D721Med (cell line): Measurements from ENCODE around the gene FOXD4L3.
"Not testable (repeated sequence)": the region's sequence is repeated elsewhere in the genome, so short reads cannot be mapped to it uniquely, and the experiment has no call there.

ENCODE experiments used
- DNase-seq: peaks from one replicate; pipeline ENCODE4 v3.0.0; 2011; ENCODE audit warnings: low spot score; ENCODE audit not compliant: insufficient read length
- FAIRE-seq: peaks from 2 replicates; lab custom pipeline; 2011; peaks lifted over from hg19 to GRCh38; lab: Jason Lieb, UNC

FOXD4L3 gene

DNA sequence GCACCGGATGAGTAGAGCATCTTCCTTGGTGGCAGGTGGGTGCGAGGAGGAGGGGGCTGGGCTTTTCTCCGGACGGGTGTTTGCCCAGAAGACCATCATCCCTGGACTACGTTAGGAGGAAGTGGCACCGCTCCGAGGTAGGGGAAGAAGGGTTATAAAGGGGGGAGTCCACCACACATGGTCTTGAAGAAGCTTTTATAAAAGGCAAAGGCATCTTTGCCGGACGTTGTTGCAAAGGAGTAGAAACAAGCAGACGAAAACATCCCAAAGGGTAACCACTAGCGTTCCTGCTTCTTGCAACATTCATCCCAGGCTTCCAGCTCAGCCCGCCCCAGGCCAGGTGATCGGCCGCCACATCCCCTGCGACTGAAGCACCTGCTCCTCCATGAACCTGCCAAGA lies at the start of gene FOXD4L3:
TSS of gene FOXD4L3 (plus strand) at position 301 of the 400 bp plus-strand sequence. CDS start at position 386, 85 bp downstream.
- not testable (repeated sequence) for FAIRE-seq, DNase-seq

DNA sequence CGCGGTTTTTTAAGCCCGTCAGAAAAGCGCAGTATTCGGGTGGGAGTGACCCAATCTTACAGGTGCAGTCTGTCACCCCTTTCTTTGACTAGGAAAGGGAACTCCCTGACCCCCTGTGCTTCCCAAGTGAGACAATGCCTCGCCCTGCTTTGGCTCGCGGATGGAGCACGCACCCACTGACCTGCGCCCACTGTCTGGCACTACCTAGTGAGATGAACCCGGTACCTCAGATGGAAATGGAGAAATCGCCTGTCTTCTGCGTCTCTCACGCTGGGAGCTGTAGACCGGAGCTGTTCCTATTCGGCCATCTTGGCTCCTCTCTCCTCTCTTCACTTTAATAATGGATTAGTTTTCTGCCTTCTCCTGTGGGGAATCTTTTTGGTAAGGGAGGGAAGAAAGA lies 21.6 kb upstream of the FOXD4L3 start:
- FAIRE-seq, DNase-seq: not testable (repeated sequence)

DNA sequence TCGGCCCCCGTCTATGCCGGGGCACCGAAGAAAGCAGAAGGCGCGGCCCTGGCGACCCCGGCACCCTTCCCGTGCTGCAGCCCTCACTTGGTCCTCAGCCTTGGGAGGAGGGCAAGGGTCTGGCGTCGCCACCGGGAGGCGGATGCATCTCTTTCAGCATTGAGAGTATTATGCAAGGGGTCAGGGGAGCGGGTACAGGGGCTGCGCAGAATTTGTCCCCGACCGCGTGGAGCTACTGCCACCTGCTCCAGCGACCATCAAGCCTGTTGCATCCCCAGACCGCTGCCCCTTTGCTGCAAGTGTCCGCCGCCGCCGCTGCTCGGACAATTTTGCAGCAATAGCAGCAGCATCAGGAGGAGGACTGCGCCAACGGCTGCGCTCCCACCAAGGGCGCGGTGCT lies 1.1 kb downstream of the FOXD4L3 start:
- not testable (repeated sequence) for FAIRE-seq, DNase-seq

DNA sequence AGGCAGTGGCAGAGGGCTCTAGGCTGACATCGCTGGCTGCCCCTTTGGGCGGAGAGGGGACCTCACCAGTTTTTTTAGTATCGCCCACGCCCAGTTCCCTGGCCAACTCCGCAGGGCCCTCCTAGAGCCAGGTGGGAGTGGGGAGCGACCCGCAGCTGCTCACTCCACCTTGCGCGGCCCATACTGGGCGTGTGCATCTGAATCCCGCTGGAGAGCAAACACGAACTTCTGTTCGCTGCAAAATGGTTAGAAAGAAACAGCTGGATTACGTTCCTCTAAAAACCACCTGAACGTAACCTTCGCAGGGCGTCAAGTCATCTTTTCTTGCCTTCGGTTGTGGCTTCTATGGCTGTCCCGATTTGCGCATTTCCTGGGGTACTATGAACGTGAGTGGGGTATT lies 1.5 kb downstream of the FOXD4L3 start:
- not testable (repeated sequence) for DNase-seq, FAIRE-seq

DNA sequence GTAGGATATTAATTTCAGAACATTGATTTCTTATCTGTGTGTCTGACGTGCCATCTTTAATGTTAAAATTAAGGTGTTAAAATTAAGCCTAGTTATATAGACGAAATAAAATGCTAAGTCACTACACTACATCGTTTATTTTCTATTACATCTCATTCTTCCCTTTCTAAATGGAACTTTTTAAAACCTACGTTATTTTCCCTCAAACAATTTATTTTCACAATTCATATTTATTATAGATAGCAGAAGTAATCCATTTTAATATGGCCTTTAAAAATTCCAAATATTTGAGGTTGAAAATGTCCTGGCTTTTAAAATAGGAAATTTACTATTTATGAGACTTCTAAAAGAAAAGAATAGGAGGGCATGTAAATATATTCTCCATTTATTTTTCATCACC lies 2.1 kb downstream of the FOXD4L3 start:
- FAIRE-seq, DNase-seq: not testable (repeated sequence)

DNA sequence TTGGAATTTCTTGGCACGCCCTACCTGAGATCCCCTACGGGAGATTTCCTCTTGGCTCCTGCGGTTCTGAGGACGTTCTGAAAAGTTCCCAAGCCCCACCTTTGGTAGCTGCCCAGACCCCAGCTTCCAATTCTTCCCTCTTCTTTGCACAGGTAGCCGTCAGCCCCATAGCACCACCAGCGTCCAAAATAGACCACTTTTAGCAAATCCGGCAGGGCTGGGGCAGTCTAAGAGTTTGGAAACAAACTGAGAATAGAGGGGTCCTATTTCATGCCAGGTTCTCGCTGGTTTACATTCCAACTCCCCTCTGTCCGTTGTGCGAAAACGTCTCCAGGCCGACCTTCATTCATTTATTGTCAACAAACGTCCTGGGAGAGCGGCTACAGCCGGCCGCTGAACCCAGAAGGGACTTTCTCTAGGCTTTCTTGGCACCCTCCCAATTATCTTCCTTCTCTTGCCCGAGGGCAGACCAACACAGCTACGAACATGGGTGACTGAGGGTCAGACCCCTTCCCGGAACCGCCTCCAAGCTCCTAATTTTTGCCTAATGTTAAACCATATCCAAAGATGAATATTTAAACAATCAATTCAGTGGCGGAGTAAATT lies 3.1 kb downstream of the FOXD4L3 start:
- FAIRE-seq, DNase-seq: not testable (repeated sequence)

DNA sequence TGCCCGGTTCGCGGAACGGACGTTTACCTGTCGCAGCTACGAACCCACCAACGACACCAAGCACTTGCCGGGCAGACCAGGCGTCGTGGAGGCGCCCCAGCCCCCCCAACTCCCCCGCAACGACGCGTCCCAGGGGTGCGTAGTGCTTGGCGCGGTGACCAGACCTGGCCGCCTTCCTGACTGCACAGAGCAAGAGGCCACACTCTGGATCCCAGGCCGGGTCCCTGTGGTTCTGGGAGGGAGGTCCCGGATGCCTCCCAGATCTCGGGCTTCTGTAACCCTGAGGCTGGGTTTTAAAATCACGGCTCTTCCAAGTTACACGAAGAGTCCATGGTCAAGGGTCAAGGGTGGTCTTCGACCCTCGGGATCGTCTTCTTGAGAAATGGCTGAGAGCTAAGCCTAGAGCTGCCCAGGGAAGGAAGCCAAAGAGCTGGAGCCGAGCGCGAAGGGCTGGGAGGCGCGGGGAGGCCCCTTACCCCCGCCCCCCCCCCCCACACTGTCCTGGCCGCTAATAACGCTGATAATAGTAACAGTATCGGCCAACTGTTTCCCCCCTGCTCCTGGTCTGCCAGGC lies 3.8 kb downstream of the FOXD4L3 start:
- DNase-seq, FAIRE-seq: not testable (repeated sequence)

DNA sequence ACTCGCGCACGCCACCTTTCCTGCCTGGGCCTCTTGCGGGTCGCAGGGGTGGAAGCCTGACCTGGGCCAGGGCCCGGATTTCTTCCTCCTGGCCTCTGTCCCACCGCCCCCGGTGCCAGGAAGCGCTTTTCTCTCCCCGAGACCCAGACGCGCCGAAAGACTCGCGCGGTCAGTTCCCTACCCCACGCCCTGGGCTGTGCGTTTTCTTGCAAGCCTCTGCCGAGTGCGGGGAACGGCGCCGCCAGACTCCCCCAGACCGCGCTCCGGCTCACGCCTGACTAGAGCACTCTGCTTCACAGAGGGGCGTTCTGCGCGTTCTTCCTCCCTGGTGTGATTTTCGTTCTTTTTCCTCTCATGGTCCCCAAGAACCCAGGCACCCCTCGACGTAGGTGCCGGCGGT lies 4.5 kb downstream of the FOXD4L3 start:
- not testable (repeated sequence) for FAIRE-seq

DNA sequence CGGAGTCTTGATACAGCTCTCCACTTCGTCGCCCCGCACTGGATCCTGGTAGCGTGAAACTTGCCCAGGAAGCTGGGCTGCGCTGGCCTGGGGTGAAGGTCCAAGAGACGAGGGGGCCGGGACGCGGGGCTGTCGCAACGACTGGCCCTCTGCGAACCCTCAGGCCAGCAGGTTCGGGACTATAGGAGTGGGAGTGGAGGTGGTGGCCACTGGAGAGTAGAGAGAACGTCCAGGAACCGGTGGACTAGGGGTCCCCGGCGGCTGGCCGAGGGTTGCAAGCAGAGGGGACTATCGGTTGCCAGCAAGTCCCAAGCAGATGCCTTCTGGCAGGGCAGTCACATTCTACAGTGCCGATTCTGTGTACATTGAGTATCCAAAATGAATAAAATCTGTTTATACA lies 5.0 kb downstream of the FOXD4L3 start:
- DNase-seq, FAIRE-seq: not testable (repeated sequence)

More for the DNA sequence above, 4.5 kb downstream of the FOXD4L3 start:
- not testable (repeated sequence) for DNase-seq

DNA sequence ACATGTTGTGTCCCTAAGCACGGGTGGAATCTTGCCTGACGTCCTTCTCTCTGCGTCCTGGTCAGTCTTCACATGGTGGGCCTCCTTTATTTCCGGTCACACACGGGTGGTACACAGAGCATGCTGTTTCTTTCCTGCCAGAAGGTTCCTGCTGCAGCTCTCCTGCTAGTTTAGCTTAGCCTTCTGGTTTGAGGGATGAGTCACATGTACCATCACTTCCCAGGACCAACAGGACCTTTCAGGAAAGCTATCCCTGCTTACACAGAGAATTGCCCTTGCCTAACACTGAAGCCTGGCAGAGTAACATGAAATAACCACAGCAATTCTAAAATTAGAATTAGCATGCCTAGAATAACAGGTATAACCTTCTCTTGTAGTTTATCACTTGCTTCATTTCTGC lies 8.5 kb downstream of the FOXD4L3 start:
- not testable (repeated sequence) for DNase-seq, FAIRE-seq

DNA sequence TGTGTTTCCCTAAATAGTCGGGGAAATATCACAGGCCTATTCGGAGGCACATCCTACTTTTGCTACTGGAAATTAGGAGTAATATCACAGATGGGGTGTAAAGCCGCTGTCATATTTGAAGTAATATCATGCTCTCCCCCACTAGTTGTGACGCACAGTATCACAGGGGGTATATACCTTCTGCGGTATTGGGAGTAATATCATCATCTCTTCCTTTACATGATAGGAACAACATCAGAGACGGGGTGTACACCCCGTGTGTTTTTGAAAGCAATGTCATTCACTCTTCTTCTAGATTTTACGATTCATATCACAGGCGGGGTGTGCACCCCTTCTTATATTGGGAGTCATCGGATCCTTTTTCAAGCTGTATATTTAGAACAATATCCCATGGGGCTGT lies 15.5 kb downstream of the FOXD4L3 start:
- not testable (repeated sequence) for FAIRE-seq, DNase-seq

DNA sequence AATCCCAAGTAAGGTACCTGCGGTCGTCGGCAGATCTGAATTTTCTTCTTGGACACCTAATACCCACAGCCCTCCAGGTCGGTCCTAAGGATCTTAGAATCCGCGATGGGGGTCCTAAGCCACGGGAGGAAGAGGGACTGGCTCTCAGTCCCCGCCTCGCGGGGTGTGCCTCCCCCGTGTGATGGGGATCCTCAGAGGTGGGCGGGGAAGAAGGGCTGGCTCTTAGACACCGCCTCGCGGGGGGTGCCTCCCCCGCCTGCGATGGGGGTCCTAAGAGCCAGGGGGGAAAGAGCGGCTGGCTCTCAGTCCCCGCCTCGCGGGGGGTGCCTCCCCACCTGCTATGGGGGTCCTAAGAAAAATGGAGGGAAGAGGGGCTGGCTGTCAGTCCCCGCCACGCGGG lies 21.1 kb downstream of the FOXD4L3 start:
- not testable (repeated sequence) for DNase-seq, FAIRE-seq

DNA sequence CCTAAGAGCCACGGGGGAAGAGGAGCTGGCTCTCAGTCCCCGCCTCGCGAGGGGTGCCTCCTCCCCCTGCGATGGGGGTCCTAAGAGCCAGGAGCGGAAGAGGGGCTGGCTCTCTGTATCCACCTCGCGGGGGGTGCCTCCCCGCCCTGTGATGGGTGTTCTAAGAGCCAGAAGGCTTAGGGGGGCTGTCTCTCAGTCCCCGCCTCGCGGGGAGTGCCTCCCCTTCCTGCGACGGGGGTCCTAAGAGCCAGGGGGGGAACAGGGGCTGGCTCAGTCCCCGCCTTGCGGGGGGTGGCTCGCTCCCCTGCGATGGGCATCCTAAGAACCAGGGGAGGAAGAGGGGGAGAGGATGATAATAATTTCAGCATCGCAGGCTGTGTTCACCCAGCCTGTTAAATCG lies 21.9 kb downstream of the FOXD4L3 start:
- not testable (repeated sequence) for DNase-seq, FAIRE-seq

DNA sequence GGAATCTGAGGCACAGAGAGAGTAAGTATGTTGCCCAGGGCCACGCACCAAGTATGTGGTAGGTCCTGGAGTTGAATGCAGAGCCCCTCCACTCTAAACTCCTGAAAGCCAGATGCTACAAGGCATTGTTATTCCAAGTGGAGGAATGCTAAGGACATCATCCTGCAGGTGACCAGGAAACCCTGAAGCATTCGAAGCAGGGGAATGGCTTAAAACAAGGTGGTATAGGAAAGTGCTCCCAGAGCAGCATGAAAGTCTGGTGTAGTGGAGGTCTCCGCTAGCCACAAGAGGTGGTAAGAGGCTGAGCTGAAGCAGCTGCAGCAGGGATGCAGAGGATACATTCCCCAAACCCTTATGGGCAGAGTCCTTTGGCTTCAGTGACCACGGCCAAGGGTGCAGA lies 26.4 kb downstream of the FOXD4L3 start:
- DNase-seq, FAIRE-seq: not testable (repeated sequence)

DNA sequence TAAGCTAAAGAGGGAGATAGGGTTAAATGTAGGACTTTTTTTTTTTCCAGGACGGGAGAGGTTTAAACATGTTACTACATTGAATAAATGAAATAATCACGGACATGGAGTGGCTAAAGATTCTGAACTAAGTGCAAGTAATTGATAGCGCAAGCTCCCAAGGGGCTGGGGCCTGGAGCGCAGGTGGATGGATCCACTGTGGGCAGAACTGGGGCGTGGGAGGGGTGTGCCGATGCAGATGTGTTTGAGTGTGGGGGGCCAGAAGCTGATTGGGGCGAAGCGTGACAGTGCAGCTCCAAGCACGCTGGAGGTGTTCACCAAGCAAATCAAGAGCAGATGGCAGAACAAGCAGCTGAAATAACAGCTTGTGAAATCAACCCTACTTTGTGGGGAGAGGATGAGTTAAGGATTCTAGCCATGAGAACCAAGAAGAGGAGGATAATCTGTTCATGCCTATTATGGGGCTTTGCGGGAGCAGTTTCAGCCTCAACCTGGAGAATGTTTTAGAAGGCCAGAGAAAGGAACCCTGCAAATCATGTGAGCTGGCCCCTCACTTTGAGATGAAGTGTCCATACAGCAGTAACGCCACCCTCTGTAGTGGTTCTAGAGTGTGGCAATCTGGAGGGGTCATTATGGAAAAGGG lies 28.0 kb downstream of the FOXD4L3 start:
- DNase-seq, FAIRE-seq: not testable (repeated sequence)

DNA sequence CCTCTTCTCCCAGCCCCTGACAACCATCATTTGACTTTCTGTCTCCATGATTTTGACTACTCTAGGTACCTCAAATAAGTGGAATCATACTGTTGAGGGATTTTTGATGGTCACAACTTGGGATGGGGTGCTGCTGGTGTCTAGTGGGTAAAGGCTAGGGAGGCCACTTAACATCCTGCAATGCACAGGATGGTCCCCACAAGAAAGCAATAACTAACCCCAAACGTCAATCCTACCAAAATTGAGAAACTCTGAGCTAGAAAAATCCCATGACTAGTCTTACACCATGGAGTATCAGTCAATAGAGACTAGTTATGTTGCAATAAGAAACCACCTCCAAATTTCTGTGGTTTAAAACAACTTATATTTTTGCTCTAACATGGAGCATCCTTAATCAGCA lies 29.5 kb downstream of the FOXD4L3 start:
- FAIRE-seq, DNase-seq: not testable (repeated sequence)

DNA sequence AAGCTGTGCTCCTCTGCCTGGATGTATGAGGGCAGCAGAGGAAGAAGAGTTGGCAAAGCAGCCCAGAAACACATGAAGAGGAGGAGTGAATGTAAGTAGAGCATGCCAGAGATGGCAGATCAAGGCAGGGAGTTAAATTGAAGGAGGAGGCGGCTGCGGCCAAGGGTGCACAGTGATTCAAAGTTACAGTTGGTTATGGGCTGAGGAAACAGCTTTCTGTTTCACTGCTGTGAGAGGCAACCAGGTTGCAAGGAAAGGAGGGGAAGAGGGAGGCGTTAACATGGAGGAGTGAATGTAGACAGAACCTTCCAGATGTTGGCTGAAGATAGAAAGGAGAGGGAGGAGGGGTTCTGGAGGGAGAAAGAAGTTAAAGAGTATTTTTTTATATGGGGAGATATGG lies 33.3 kb downstream of the FOXD4L3 start:
- FAIRE-seq, DNase-seq: not testable (repeated sequence)

DNA sequence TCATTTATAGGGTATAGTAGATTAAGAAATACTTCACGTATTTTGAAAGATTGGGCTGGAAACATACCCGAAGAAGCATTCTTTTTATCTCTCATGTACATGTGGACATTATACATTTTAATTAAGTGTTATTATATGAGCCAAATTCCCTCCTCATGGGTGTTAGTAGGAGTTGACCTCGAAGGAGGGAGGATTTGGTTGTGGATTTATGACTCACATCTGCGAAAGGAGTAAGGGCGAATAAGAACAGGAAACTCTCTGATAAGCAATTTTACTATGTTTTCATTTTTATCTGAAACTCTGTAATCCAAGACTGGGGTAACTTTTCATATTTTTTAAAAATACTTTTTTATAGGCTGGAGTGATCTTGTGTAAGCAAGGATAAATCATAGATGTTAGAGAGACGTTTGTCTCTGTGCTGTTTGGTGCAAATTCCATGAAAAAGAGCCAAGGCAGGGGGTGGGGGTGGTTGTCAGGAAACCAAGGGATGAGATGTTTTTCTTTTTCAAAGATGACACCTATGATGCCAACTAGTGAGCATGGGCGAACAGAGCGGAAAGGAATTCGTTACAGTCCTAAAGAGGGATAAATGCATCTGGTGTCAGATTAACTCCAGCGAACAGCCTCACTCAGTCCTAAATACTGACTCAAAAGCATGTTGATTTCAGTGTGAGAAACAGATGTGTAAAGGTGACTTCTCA lies 34.1 kb downstream of the FOXD4L3 start:
- FAIRE-seq, DNase-seq: not testable (repeated sequence)

DNA sequence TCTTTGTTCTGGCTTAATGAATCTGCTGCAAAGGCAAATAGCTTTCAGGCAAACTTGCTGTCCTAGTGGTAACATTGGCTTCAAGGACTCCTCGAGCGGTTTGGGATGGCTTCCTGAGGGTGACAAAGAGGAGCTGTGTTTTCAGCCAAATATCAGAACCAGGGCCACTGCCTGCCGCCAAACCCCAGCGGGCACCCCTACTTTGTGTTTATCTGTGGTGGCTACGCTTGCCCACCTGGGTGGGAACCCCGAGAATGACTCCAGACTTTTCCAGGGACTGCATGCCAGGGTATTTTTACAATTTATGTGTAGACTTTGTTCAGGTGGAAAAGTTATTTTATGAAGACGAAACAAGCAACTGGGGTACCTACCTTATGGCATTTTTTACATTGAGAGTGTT lies 35.3 kb downstream of the FOXD4L3 start:
- not testable (repeated sequence) for DNase-seq, FAIRE-seq
